HG02610 (cell line): ENCODE results near the gene GSE1.

ENCODE experiments used
- ATAC-seq: cut with Tn5 transposase; IDR thresholded peaks from one replicate; pipeline ENCODE4 v1.9.1; 2021; ENCODE audit warnings: mild to moderate bottlenecking, moderate library complexity; ENCODE audit not compliant: unreplicated experiment

GSE1 gene

DNA sequence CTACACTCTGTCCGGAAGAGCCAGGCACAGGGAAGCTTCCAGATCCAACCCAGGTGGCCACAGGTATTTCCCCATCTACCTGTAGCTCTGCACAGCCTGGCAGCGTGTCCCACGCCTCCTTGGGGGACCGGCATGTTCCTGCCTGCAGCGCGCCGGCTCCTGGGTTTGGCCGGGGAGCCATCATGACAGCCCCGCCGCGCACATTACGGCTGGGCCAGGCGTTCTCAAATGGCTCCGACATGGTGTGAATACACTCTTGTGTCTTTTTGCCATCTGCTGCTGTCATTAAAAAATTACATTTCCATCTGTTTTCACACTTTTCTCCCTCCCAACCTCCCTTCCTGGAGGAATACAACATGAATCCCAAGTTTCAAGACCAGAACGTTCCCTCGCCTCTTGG is 83.7 kb downstream of the GSE1 start:
- no peak for ATAC-seq

DNA sequence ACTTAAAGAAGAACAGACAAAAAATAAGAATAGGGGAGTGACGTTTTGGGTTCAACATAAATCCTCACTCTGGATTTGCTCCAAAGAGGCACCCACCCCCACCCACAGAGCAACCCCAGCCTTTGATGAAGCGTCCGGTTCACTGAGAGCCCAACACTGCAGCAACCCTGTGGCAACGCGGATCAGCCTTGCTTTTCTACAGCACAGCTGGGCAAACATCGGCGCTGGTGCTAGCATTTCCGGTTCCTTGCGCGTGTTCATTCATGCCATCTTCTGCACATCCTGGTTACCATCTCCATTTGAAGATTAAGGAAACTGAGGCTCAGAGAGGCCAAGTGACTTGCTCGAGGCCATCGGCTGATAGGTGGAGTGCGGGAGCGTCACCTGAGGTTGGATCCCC is 84.3 kb downstream of the GSE1 start:
- no peak for ATAC-seq

DNA sequence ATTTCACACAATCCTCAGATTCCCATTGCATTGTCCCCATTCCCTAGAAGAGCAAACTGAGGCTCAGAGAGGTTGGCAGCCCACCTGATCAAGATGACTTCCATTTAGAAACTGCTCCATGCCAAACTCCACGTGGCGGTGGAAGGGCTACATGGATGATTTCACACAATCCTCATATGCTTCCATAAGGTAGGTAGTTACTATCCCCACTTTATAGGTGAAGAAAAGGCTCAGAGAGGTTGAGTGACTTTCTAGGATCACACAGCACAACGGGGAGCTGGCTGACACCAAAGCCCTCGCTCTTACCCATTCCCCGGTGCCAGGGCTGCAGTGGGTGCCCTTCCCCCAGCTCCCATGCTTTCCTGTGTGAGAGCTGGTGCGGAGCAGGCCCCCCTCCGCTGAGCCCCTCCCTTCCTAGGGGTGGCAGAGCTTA is 85.4 kb downstream of the GSE1 start:
- ATAC-seq: no peak

DNA sequence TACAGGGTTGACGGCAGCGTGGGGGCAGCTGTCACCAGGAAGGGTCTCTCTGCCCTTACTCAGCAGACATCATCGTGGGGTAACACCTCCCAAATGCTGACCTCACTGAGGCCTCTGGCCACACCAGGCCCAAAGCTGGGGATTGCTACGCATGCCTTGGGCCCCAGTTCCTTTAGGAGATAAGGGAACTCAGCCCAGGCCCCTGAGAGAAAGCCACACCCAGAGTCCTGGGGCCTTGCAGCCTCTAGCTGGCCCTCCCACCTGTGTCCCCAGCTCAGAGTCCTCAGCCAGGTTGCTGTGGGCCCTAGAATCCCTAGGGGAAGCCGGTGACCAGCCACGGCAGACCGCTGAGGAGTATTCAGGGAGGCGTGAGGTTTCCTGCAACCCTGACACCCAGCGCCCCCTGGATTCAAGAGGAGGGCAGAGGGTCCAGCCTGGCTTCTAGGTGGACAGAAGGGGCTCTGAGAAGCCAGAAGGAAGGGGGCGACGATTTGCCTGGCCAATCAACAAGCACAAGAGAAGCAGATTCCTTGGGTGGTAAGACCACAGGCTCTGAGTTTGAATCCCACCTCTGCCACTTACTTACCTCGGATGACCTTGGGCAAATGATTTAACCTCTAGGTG is 85.9 kb downstream of the GSE1 start:
- no peak for ATAC-seq

DNA sequence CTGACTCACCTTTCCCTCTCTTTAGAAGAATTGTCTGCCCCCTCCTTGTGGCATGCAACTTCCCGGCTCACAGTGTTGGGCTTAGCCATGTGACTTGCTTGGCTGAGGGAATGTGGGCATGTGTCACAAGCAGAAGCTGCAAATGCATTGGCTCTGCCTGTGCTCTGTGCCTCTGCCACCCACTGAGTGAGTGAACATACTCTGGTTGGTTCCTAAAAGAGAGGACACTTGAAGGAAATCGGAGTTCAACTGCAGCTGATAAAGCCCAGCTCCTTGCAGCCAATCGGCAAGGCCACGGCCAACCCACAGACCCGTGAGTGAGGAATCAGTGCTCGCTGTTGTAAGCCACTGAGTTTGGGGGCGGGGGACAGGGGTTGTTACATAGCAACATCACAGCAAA is 86.5 kb downstream of the GSE1 start:
- no peak for ATAC-seq

DNA sequence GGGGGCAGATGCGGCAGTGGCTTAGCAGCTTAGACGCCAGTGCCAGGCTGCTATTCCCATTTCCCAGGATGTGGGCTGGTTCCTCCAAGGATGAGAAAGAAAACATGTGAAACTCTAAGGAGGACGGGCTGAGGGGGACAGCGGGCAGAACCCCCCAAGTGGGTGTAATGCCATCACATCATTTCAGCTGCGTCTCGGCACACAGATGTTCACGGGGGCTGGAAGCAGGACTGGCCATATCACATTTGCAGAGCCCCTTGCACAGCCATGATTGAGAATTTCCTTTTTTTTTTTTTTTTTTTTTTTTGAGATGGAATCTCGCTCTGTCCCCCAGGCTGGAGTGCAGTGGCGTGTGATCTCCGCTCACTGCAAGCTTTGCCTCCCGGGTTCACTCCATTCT is 90.9 kb downstream of the GSE1 start:
- ATAC-seq: no peak

DNA sequence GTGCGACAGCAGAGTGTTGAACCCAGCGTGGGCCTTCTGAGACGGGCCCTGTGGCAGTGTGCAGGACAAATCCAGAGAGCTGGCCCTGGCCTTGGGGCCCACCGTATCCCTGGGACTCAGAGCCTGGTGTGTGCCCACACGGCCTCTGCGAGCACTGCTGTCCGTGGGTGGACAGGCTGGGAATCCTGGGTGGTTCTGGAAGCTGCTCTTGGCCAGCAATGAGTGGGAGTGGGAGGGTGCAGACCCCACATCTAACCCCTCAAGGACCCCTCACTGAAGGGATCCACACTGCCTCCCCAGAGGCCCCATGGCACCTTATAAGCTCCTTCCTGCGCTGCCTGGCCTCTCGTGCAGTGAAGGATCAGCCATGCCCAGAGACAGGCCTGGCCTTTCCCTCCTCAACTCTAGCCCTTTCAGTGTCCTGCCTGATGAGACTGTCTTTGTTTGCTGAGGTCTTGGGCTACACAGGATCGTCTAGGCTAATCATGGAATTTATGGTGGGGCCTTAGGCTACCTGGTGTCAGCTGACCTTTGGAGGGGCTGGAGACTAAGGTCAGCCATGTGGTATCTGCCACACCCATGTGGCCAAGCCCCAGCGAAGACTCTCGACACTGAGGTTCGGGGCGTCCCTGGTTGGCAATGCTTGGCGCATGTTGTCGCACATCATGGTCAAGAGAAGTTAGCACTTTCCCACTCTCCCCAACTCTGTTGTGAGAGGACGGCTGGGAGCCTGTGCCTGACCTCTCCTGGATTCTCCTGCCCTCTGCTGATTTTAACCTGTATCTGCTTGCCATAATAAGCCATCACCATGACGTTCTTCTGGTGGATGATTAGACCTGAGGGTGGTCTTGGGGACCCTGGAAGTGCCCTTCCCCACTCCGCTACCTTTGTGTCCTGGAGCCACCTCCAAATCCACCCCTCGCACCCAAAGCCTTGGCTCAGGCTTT is 92.1 kb downstream of the GSE1 start:
- ATAC-seq: no peak

DNA sequence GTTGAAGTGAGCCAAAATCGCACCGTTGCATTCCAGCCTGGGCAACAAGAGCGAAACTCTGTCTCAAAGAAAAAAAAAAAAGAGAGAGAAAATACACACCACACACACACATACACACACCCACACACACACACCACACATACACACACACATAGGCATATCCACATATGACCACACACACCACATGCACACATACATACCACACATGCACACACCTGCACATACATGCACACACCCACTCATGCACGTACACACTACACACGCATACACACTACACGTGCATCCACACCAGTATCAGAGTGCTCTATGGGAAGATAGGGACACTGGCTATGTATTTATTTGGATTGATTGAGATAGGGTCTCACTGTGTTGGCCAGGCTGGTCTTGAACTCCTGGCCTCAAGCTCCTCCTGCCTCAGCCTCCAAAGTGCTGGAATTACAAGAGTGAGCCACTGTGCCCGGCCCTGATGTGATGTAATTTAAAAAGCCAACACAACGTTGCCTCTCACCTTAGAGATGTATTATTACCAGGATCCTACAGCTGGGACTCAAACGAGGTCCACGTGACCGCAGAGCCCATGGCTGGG is 93.4 kb downstream of the GSE1 start:
- ATAC-seq: no peak

DNA sequence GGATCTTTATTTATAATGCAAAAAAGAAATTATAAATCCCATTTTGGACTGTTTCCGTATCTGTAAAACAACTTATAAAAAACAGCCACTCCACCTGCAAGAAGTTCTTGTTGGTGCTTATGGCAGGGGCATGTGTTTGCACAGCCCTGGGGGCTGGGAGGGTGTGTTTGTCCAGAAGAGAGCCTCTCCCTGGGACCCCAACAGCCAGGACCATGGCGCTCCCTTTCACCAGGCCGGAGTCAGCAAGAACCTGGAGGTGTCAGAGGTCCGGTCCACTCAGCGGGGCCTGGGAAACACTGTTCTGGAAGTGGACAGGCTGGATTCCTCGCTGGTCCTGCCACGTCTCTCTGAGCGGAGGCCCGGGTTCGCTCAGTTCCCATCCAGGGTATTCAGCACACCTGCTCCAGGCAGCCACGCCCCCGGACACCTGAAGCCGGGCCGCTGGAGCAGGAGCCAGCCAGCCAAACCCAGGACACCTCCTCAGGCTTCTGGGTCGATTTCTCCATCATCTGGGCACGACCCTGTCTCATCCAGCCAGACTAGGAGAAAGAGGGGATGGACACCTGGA is 94.5 kb downstream of the GSE1 start:
- no peak for ATAC-seq

DNA sequence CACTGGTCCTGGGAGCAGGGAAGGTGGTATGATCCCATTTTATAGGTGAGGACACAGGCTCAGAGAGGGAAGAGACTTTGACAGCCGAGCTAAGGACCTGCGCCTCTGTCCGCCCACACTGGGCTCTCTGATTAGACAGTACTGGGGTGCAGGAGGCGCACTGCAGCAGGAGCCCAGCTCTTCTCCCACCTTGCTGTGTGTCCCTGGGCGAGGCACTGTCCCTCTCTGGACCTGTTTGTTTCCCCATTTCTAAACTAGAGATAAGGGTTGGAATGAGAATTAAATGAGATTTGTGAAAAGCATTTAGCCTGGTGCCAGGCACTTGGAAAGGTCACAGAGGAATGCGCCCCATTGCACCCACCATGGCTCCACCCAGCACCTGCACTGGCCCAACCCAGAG is 95.2 kb downstream of the GSE1 start:
- no peak for ATAC-seq

DNA sequence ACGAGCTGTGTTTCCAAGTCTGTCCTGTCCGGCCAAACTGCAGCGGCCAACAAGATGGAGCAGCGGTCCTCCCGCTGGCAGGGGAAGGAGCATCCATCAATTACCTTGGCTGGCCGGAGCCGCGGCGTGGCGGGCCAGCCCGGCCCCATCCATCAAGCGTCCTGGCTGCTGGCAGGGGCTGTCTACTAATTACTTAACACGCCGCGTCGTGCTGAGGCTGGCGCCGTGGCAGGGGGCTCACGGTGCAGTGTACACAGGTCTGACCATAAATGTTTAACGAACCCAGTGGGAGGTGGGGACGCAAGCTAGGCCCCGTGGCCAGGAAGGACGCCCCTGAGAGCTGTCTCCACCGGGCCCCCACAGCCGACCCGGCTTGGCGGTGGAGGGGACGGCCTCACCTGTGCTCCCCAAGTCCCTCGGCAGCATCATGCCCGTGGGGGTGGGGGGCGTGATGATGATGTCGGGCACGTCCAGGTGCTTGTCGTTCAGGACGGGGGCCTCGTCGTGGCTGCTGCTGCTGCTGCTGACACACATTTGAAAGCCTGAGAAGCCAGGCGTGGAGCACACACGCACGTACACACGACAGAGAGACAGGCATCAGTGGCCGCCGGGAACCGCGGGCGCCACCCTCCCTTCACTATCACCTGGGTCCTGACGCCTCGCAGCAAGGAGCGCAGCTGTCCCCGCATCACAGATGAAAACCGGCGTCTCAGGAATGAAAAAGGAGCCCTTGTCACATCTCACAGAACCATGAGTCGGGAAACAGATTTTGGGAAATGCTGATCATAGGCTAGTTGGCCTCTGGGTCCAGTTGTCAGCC is 96.9 kb downstream of the GSE1 start:
- ATAC-seq: no peak

DNA sequence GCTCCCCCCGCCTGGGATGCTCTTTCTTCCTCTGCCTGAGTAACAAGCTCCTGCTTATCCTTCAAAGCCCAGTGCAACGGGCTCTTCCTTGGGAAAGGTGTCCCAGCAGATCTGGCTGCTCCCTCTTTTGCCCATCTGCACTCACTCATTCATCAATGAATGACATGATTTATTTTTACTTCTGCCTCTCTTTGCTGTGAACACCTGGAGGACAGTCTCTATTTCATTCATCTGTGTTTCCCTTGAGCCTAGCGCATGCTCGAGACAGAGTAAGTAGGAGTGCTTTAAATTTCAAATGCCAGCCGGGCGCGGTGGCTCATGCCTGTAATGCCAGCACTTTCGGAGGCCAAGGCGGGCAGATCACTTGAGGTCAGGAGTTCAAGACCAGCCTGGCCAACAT is 97.6 kb downstream of the GSE1 start:
- no peak for ATAC-seq

DNA sequence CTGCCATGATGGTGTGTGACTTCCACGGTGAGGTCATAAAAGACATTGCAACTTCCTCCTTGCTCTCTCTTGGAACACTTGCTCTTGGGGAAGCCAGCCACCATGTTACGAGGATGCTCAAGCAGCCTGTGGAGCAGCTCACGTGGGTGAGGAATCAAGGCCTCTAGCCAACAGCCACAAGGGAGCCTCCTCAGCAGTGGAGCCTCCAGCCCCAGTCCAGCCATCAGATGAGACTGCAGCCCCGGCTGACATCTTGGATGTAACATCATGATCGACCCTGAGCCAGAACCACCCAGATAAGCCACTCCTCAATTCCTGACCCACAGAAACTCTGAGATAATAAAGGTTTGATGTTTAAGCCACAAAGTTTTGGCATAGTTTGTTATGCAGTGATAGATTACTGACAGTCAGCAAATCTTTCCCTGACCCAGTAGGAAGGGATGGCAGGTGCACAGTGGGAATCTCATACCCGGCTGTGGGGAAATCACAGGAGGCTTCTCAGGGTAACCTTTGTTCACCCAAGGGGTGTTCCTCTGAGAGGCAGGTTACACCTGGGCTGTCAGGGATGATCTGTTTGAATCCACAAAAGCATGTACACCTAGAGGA is 99.0 kb downstream of the GSE1 start:
- no peak for ATAC-seq

DNA sequence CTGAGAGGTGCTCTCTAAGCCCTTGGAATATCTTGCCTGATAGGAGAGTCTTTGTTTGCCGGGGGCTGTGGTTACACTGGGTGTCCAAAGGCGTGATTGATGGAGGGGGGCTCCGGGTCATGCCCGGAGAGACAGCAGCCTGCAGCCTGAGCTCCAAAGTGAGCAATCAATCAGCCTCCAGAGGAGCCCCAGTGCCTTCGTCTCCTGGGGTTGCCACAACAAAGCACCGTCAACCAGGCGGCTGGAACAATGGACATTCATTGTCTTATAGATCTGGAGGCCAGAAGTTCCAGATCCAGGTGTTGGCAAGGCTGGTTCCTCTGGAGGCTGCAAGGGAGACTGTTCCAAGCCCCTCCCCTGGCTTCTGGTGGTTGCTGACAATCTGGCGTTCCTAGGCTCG is 99.7 kb downstream of the GSE1 start:
- ATAC-seq: no peak

DNA sequence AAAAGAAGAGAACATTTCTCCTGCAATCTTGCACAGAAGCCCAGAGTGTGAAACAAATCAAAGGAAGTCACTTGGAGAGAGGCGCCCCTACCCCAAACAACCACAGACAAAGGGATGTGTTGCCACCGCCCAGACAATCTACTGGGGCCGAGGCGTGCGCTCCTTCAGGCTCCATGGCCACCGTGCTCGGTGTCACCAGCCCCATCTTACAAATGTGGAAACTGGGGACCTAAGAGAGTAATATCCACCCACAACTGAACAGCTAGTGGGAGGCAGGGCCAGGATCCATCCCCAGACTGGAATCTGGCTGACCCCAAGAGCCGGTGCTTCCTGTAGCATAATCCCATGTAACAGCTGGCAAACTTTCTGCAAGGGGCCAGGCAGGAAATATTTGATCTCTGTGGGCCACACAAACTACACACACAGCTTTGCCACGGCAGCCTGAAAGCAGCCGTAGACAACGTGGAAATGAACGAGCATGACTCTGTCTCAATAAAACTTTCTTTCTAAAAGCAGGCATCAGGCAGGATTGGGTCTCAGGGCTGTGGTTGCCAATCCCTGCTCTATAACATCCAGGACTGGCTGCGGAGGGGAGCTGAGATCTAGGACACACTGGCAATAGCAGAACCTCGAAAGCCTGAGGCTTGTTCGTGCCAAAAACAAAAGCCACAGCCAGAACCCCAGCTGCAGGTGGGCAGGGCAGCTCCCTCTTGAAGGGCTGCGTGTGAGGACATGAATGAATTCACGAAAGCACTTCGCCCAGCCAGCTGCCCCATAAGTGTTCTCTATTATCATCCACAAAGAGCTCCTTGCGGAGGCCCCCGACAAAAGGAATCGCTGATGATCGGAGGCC is 102.3 kb downstream of the GSE1 start:
- no peak for ATAC-seq

DNA sequence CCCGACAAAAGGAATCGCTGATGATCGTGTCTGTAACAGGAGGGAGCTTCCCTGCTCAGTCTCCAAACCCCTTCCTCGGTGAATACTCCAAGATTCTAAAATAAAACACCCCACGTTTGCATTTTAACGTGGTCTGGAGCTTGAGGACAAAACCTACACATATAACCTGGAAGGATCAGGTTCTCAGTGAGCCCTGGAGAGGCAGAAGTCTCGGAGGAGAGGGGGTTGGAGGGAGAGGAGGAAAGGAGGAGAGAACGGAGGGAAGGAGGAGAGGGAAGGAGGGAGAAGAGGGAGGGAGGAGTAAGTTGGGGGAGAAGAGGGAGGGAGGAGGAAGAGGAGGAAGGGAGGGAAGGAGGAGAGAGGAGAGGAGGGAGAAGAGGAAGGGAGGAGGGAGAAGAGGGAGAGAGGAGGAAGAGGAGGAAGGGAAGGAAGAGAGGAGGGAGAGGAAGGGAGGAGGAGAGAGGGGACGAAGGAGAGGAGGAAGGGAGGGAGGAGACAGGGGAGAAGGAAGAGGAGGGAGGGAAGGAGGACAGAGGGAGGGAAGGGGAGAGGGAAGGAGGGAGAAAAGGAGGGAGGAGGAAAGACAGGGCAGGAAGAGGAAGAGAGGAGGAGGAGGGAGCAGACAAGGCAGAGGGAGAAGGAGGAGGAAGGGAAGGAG is 103.0 kb downstream of the GSE1 start:
- ATAC-seq: no peak

DNA sequence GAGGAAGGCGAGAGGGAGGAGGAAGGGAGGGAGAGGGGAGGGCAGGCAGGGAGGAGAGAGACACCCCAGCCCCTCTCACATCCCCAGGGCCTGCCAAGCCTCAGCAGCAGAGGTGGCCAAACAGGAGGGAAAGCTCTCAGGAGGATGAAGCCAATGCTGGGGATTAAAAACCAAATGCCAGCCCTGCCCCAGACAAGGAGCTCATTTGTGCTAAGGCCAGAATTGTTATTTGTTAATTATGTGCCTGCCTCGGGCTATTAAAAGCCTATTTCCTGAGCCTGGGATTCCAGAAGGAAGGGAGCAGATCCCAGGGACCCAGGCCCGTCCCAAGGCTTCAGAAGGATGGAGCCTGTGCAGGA is 103.5 kb downstream of the GSE1 start:
- no peak for ATAC-seq

DNA sequence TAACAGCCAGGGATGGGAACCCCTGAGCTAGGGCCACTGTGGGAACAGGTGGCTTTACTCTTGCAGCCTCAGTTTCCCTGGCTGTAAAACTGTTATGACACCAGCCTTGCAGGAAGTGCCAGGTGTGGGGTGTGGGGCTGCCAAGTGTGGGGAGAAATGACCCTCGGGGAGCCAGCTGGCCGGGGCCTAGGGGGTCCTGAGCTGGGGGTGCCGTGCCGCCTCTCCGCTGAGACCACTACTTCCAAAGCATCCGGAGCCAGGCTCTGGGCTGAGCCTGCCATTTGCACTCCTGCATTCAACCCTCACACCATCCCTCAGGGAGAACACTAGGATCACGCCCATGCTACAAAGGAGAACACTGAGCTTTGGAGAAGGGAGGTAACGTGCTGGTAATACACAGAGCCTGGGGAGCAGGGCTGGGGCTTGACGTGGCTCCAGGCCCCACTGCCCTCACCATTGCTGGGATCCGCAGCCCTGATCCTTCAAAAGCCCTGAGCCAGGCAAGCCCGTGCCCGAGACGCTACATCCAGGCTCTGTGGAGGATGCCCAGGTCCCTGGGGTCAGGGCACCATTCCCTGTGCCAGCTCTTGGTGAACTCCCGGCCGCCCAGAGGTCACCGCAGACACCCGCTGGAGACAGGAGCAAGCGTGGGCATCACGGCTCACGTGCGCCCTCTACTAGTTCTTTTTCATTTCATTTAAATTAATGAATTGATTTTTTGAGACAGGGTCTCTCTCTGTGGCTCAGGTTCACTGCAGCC is 104.5 kb downstream of the GSE1 start:
- no peak for ATAC-seq

DNA sequence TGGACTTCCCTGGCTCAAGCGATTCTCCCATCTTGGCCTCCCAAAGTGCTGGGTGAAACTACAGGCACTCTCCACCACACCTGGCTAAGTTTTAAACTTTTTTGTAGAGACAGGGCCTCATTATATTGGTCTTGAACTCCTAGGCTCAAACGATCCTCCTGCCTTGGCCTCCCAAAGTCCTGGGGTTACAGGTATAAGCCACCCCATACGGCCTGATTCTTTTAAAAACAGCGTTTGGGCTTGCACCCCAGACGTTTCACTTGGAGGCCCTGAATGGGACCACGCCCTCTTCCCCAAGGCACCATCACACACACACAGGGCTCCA is 105.0 kb downstream of the GSE1 start:
- ATAC-seq: no peak
